HL-60 (cell line): Measurements from ENCODE around the gene GDAP1L1.
A peak's percentile ranks its signal among the peaks of the same experiment; 100 is the strongest.

ENCODE experiments used
- DNase-seq, 2 experiments: peaks; one replicate each; pipeline ENCODE4 v3.0.0-alpha.2; 2010 to 2020; ENCODE audit warnings: low read depth in 1 of 2, low spot score in 1 of 2
- H3K27ac ChIP-seq: fragments of 250-450 bp; sonication (Bioruptor Pico); replicated peaks from 2 replicates; pipeline ENCODE4 v1.5.1; 2020; ENCODE audit warnings: mild to moderate bottlenecking, moderate library complexity
- H3K27me3 ChIP-seq: fragments of 250-450 bp; sonication (Bioruptor Pico); 2 replicates; pipeline ENCODE4 v1.5.1; 2021; ENCODE audit warnings: mild to moderate bottlenecking, moderate library complexity; ENCODE audit not compliant: insufficient read depth, poor library complexity, severe bottlenecking
- H3K4me3 ChIP-seq: replicated peaks from 2 replicates; pipeline ENCODE4 v1.5.1; 2011; ENCODE audit warnings: mild to moderate bottlenecking, control low read depth, low read length; ENCODE audit not compliant: insufficient read depth
- CTCF ChIP-seq: IDR thresholded peaks from one replicate; pipeline ENCODE4 v1.5.1; 2011; ENCODE audit warnings: low read length, control low read depth, inconsistent platforms; ENCODE audit not compliant: insufficient read depth
- GABPA ChIP-seq: IDR thresholded peaks from 2 replicates; pipeline ENCODE4 v1.6.1; 2012; ENCODE audit warnings: low read depth
- POLR2AphosphoS5 ChIP-seq: IDR thresholded peaks from 2 replicates; pipeline ENCODE4 v1.6.1; 2012; ENCODE audit warnings: low read depth
- REST ChIP-seq: IDR thresholded peaks from 2 replicates; pipeline ENCODE4 v1.6.1; 2012; ENCODE audit warnings: low read depth; ENCODE audit not compliant: insufficient replicate concordance
- SPI1 ChIP-seq: IDR thresholded peaks from 2 replicates; pipeline ENCODE4 v1.6.1; 2012; ENCODE audit warnings: low read depth, mild to moderate bottlenecking, borderline replicate concordance

Gene GDAP1L1

GRCh38 chr20:44309763-44310663, 62.9 kb downstream of the GDAP1L1 start:
- H3K4me3 ChIP-seq = peak overlapping the region; percentile 99
- no peaks in the 10 kb centered on the region for H3K27me3 ChIP-seq
- peak overlapping the region; percentile 77 for H3K27ac ChIP-seq
- peak in 1 of 2 experiments; percentile 31 for DNase-seq
- TF ChIP-seq SPI1 (peak; percentile 9; the same call in 1 of the 2 replicates), GABPA (no peak), POLR2AphosphoS5 (no peak)

- peak; percentile 78 for TF ChIP-seq CTCF
- no peak for TF ChIP-seq GABPA
- peak within 1 kb of the TSS; percentile 77 for H3K27ac ChIP-seq
- no peaks in the 10 kb centered on the region for H3K27me3 ChIP-seq
- H3K4me3 ChIP-seq = peak within 1 kb of the TSS; percentile 99
- DNase-seq = peak; percentile 96 to 97
Observed at GRCh38 chr20:44310664-44311639, 63.8 kb downstream of the GDAP1L1 start, which contains the start of gene FITM2. TSS of gene FITM2 (minus strand) at chr20:44311202. CDS start at chr20:44311148, 54 bp downstream.

- no peak for DNase-seq
- Histone ChIP-seq H3K4me3 (no peak overlapping the region), H3K27me3 (peaks cover 3% of the 10 kb centered on the region), H3K27ac (no peak overlapping the region)
- TF ChIP-seq POLR2AphosphoS5 = no peak
Observed at GRCh38 chr20:44314870-44315269, 67.8 kb downstream of the GDAP1L1 start.

GRCh38 chr20:44319839-44320422, 72.8 kb downstream of the GDAP1L1 start:
- Histone ChIP-seq H3K4me3 (no peak overlapping the region), H3K27me3 (peaks cover 9% of the 10 kb centered on the region), H3K27ac (no peak overlapping the region)
- DNase-seq = no peak
- no peak for TF ChIP-seq CTCF
- TF ChIP-seq SPI1 = no peak
- no peak for TF ChIP-seq REST
- TF ChIP-seq GABPA = no peak
- TF ChIP-seq POLR2AphosphoS5 = no peak

- TF ChIP-seq POLR2AphosphoS5 (no peak), REST (no peak), GABPA (no peak), SPI1 (no peak), CTCF (no peak)
- H3K27ac ChIP-seq = no peak overlapping the region
- H3K27me3 ChIP-seq = peaks cover 9% of the 10 kb centered on the region
- DNase-seq = no peak
- no peak overlapping the region for H3K4me3 ChIP-seq
Observed at GRCh38 chr20:44324343-44324742, 77.2 kb downstream of the GDAP1L1 start.
